Activated CD4-positive, alpha-beta T cell treated with anti-CD3 and anti-CD28 coated beads, Interleukin-2, amount 50 U/mL, for 1 hour (primary cell): ENCODE data around the gene CHCHD6.

ENCODE experiments used
- DNase-seq: peaks from one replicate; pipeline ENCODE4 v3.0.0-alpha.2; 2020

Gene CHCHD6

GRCh38 chr3:126706631-126707030 is 2.6 kb downstream of the CHCHD6 start:
- no peak for DNase-seq

- no peak for DNase-seq
Measured at GRCh38 chr3:126711121-126711760, 7.2 kb downstream of the CHCHD6 start.

GRCh38 chr3:126713199-126713598 is 9.2 kb downstream of the CHCHD6 start:
- DNase-seq = no peak

- DNase-seq = no peak
Measured at GRCh38 chr3:126714276-126714900, 10.3 kb downstream of the CHCHD6 start.

GRCh38 chr3:126714921-126715320 is 10.9 kb downstream of the CHCHD6 start:
- DNase-seq = no peak

GRCh38 chr3:126715432-126715831 is 11.4 kb downstream of the CHCHD6 start:
- no peak for DNase-seq

- DNase-seq = no peak
Measured at GRCh38 chr3:126716057-126716456, 12.0 kb downstream of the CHCHD6 start.

GRCh38 chr3:126718561-126719445 is 14.8 kb downstream of the CHCHD6 start:
- no peak for DNase-seq

GRCh38 chr3:126720596-126720995 is 16.6 kb downstream of the CHCHD6 start:
- DNase-seq = no peak

- DNase-seq = no peak
Measured at GRCh38 chr3:126721246-126721645, 17.2 kb downstream of the CHCHD6 start.

GRCh38 chr3:126723237-126723636 is 19.2 kb downstream of the CHCHD6 start:
- DNase-seq = no peak

GRCh38 chr3:126723801-126724200 is 19.8 kb downstream of the CHCHD6 start:
- no peak for DNase-seq

GRCh38 chr3:126728680-126729079 is 24.6 kb downstream of the CHCHD6 start:
- no peak for DNase-seq

- no peak for DNase-seq
Measured at GRCh38 chr3:126730376-126730775, 26.3 kb downstream of the CHCHD6 start.

- no peak for DNase-seq
Measured at GRCh38 chr3:126731044-126731443, 27.0 kb downstream of the CHCHD6 start.

GRCh38 chr3:126732281-126733060 is 28.4 kb downstream of the CHCHD6 start:
- DNase-seq = no peak

GRCh38 chr3:126733061-126733430 is 29.0 kb downstream of the CHCHD6 start:
- DNase-seq = no peak

- DNase-seq = no peak
Measured at GRCh38 chr3:126734106-126734723, 30.2 kb downstream of the CHCHD6 start.

- no peak for DNase-seq
Measured at GRCh38 chr3:126737527-126737926, 33.5 kb downstream of the CHCHD6 start.

GRCh38 chr3:126742057-126742456 is 38.0 kb downstream of the CHCHD6 start:
- DNase-seq = no peak

- DNase-seq = no peak
Measured at GRCh38 chr3:126743350-126743749, 39.3 kb downstream of the CHCHD6 start.

- DNase-seq = no peak
Measured at GRCh38 chr3:126743781-126744180, 39.7 kb downstream of the CHCHD6 start.
